GM20000 (cell line): ENCODE measurements around the gene LRSAM1.

Source experiments
- DNase-seq: peaks from one replicate; pipeline ENCODE4 v3.0.0; 2012; ENCODE audit warnings: low spot score
- CTCF ChIP-seq: IDR thresholded peaks from 2 replicates; pipeline ENCODE4 v1.5.1; 2012; ENCODE audit warnings: mild to moderate bottlenecking, control low read depth; ENCODE audit errors: extremely low read depth, missing control alignments

LRSAM1 gene

GRCh38 chr9:127407492-127407843 is 43.8 kb upstream of the LRSAM1 start:
- DNase-seq, result no peak
- no peak for TF ChIP-seq CTCF

GRCh38 chr9:127411122-127411521 is 40.2 kb upstream of the LRSAM1 start:
- no peak for TF ChIP-seq CTCF
- DNase-seq, result no peak

GRCh38 chr9:127415141-127415540 is 36.2 kb upstream of the LRSAM1 start:
- DNase-seq, result no peak

GRCh38 chr9:127415657-127416056 is 35.7 kb upstream of the LRSAM1 start:
- no peak for TF ChIP-seq CTCF
- DNase-seq, result no peak

More at GRCh38 chr9:127415141-127415540, 36.2 kb upstream of the LRSAM1 start:
- TF ChIP-seq CTCF, result no peak

GRCh38 chr9:127417131-127418036 is 33.9 kb upstream of the LRSAM1 start:
- DNase-seq, result no peak
- TF ChIP-seq CTCF, result no peak

- TF ChIP-seq CTCF, result no peak
- DNase-seq, result no peak
Observed at GRCh38 chr9:127418037-127418471, 33.3 kb upstream of the LRSAM1 start.

GRCh38 chr9:127419348-127419747 is 32.0 kb upstream of the LRSAM1 start:
- no peak for TF ChIP-seq CTCF
- no peak for DNase-seq
